Iris pigment epithelial cell (primary cell): ENCODE results near the gene UBE4B.
A peak's percentile ranks its signal among the peaks of the same experiment; 100 is the strongest.
"Not testable (repeated sequence)": the region's sequence is repeated elsewhere in the genome, so short reads cannot be mapped to it uniquely, and the experiment has no call there.

Experiments
- DNase-seq: peaks from one replicate; pipeline ENCODE4 v3.0.0-alpha.2; 2011; ENCODE audit warnings: low read depth

Gene UBE4B

GRCh38 chr1:10177876-10178275, 145.1 kb downstream of the UBE4B start:
- no peak for DNase-seq

- no peak for DNase-seq
Observed at GRCh38 chr1:10178597-10179405, 146.0 kb downstream of the UBE4B start.

- DNase-seq = no peak
Observed at GRCh38 chr1:10179406-10180091, 146.8 kb downstream of the UBE4B start.

- DNase-seq = no peak
Observed at GRCh38 chr1:10181154-10181553, 148.4 kb downstream of the UBE4B start.

GRCh38 chr1:10185759-10186158, 153.0 kb downstream of the UBE4B start:
- DNase-seq = no peak

GRCh38 chr1:10186331-10187025, 153.7 kb downstream of the UBE4B start:
- no peak for DNase-seq

GRCh38 chr1:10187026-10187334, 154.2 kb downstream of the UBE4B start:
- DNase-seq = no peak

GRCh38 chr1:10188133-10188650, 155.4 kb downstream of the UBE4B start:
- no peak for DNase-seq

GRCh38 chr1:10189659-10190058, 156.9 kb downstream of the UBE4B start:
- no peak for DNase-seq

- DNase-seq = no peak
Observed at GRCh38 chr1:10192263-10192662, 159.5 kb downstream of the UBE4B start.

- no peak for DNase-seq
Observed at GRCh38 chr1:10193288-10193687, 160.5 kb downstream of the UBE4B start.

- peak; percentile 61 for DNase-seq
Observed at GRCh38 chr1:10195570-10195969, 162.8 kb downstream of the UBE4B start.

GRCh38 chr1:10196976-10197375, 164.2 kb downstream of the UBE4B start:
- DNase-seq = peak; percentile 62

GRCh38 chr1:10200620-10201019, 167.9 kb downstream of the UBE4B start:
- DNase-seq = no peak

GRCh38 chr1:10204003-10204642, 171.4 kb downstream of the UBE4B start:
- no peak for DNase-seq

GRCh38 chr1:10205206-10205605, 172.4 kb downstream of the UBE4B start:
- DNase-seq = not testable (repeated sequence)

- DNase-seq = no peak
Observed at GRCh38 chr1:10207810-10208209, 175.1 kb downstream of the UBE4B start.

- no peak for DNase-seq
Observed at GRCh38 chr1:10208537-10208936, 175.8 kb downstream of the UBE4B start.

GRCh38 chr1:10209590-10209904, 176.8 kb downstream of the UBE4B start:
- no peak for DNase-seq

- peak; percentile 98 for DNase-seq
Observed at GRCh38 chr1:10209905-10210810, 177.4 kb downstream of the UBE4B start, which contains the start of gene KIF1B. Gene KIF1B, plus strand, starts transcription at chr1:10210570. Its CDS starts 21,759 bp downstream, at chr1:10232329.
